ENCODE data around the gene CRTAC1. TPM values are rescaled to one million over a fixed set of nuclear protein-coding genes. Genes with fewer than 3 reads are reported as not detected.

Gene CRTAC1
- 1 to 10 TPM; 1.4 to 3.5 (median 2.3) TPM for total RNA-seq

- DNase-seq (ENCODE audit: low spot score in 2 of 2) = peak; percentile 24 to 91
Measured at GRCh38 chr10:98030093-98030821, at the start of gene CRTAC1. Gene CRTAC1 (minus strand): TSS chr10:98030621. CDS start chr10:98030472, 149 bp downstream.

GRCh38 chr10:98078774-98079173, 48.4 kb upstream of the CRTAC1 start:
- 100% methylated on average over 1 of the region's 1 CpG for WGBS, 2 donors
- no peak for TF ChIP-seq POLR2A (IDR thresholded peaks at IDR 0.05)
- no peak for TF ChIP-seq CTCF (IDR thresholded peaks at IDR 0.05)
- H3K4me3 ChIP-seq (ENCODE audit: low read depth, poor library complexity, severe bottlenecking) = no peak overlapping the region
- peak in 1 of 2 donors; percentile 23 for DNase-seq (ENCODE audit: low spot score in 2 of 2)
- intact Hi-C loops (cut with DNase I; ENCODE audit: low total_unique reads) = loop anchor here (10.0 kb wide), 1 partner anchor 914 kb away; no protein-coding TSS in a partner anchor

More at GRCh38 chr10:98030093-98030821, at the start of gene CRTAC1:
- no peak for TF ChIP-seq CTCF (IDR thresholded peaks at IDR 0.05)
- TF ChIP-seq POLR2A (IDR thresholded peaks at IDR 0.05) = no peak
- 1% methylated on average over 18 to 50 of the region's 86 CpGs for WGBS, 2 donors
- no peak within 1 kb of the TSS for H3K4me3 ChIP-seq (ENCODE audit: low read depth, poor library complexity, severe bottlenecking)
- intact Hi-C loops (cut with DNase I; ENCODE audit: low total_unique reads) = no loop called here

- 45 to 50% methylated on average over 1 of the region's 1 CpG for WGBS, 2 donors
- no peak overlapping the region for H3K4me3 ChIP-seq (ENCODE audit: low read depth, poor library complexity, severe bottlenecking)
- peak in 1 of 2 donors; percentile 34 for DNase-seq (ENCODE audit: low spot score in 2 of 2)
- intact Hi-C loops (cut with DNase I; ENCODE audit: low total_unique reads) = loop anchor here (10.0 kb wide), 1 partner anchor 912 kb away; no protein-coding TSS in a partner anchor
- TF ChIP-seq CTCF (IDR thresholded peaks at IDR 0.05) (no peak), POLR2A (IDR thresholded peaks at IDR 0.05) (no peak)
Measured at GRCh38 chr10:98077223-98077622, 46.8 kb upstream of the CRTAC1 start.

GRCh38 chr10:98076086-98076485, 45.7 kb upstream of the CRTAC1 start:
- WGBS, 2 donors = 58% methylated on average over 7 of the region's 7 CpGs
- DNase-seq (ENCODE audit: low spot score in 2 of 2) = no peak
- intact Hi-C loops (cut with DNase I; ENCODE audit: low total_unique reads) = loop anchor here (10.0 kb wide), 1 partner anchor 911 kb away; no protein-coding TSS in a partner anchor
- H3K4me3 ChIP-seq (ENCODE audit: low read depth, poor library complexity, severe bottlenecking) = no peak overlapping the region
- no peak for TF ChIP-seq POLR2A (IDR thresholded peaks at IDR 0.05)
- no peak for TF ChIP-seq CTCF (IDR thresholded peaks at IDR 0.05)

GRCh38 chr10:98074315-98074911, 44.0 kb upstream of the CRTAC1 start:
- intact Hi-C loops (cut with DNase I; ENCODE audit: low total_unique reads) = loop anchor here (10.0 kb wide), 1 partner anchor 910 kb away; no protein-coding TSS in a partner anchor
- H3K4me3 ChIP-seq (ENCODE audit: low read depth, poor library complexity, severe bottlenecking) = no peak overlapping the region
- no peak for TF ChIP-seq CTCF (IDR thresholded peaks at IDR 0.05)
- TF ChIP-seq POLR2A (IDR thresholded peaks at IDR 0.05) = no peak
- WGBS, 2 donors = 6% methylated on average over 2 of the region's 2 CpGs
- no peak for DNase-seq (ENCODE audit: low spot score in 2 of 2)

All from lower leg skin (tissue), 4 donors.